GM23248 (cell line): ENCODE results near the gene ZBTB20.

Experiments used
- EZH2 ChIP-seq: fragments of 200-600 bp; sonication (generic); IDR thresholded peaks from 2 replicates; pipeline ENCODE4 v1.6.1; 2018; ENCODE audit warnings: antibody characterized with exemption, mild to moderate bottlenecking; ENCODE audit not compliant: insufficient read depth, poor library complexity, severe bottlenecking
- EZH2phosphoT487 ChIP-seq: fragments of 200-600 bp; sonication (generic); IDR thresholded peaks from 2 replicates; pipeline ENCODE4 v1.6.1; 2018; ENCODE audit warnings: antibody characterized with exemption, moderate library complexity, mild to moderate bottlenecking, low read depth; ENCODE audit not compliant: insufficient read depth

DNA sequence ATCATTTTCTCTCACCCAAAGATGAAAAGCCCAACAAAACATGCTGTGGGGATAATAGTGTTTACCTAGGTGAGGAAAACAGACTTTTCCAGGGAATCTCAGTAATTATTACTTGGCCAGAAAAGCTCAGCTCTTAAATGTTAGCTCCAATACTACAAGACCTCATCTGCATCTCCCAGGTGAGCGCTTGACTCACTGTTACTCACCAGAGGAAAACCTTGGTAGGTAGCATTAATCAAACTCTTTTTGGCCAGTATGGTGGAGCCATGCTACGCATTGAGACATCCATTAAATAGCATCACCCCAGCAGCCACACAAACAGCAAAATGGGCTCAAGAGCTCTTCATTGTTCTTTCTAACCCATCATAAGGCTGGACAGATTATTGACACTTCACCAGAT, 754.3 kb downstream of the ZBTB20 start:
- TF ChIP-seq EZH2phosphoT487: no peak
- TF ChIP-seq EZH2: no peak
